Transverse colon (tissue), 3 donors: ENCODE results near the gene COX7A2.

Experiments
- POLR2A ChIP-seq: fragments of 450-650 bp; IDR thresholded peaks from one replicate; pipeline ENCODE4 v1.6.1; 2016; ENCODE audit warnings: antibody characterized with exemption, mild to moderate bottlenecking, moderate library complexity
- TF ChIP-seq, protein P1 (sequence below), 5 experiments: fragments of 200-600 bp in 3 of 5; fragments of 450-650 bp in 2 of 5; sonication (generic) in 3 of 5; IDR thresholded peaks; 1 replicate in 2 of 5; 2 replicates in 3 of 5; pipeline ENCODE4 v1.5.1; 2016 to 2017; ENCODE audit warnings: antibody characterized with exemption in 5 of 5, inconsistent platforms in 3 of 5, mild to moderate bottlenecking in 2 of 5, moderate library complexity in 1 of 5

GRCh38 chr6:75209184-75209723 is 34.3 kb downstream of the COX7A2 start:
- TF ChIP-seq, protein P1, sequence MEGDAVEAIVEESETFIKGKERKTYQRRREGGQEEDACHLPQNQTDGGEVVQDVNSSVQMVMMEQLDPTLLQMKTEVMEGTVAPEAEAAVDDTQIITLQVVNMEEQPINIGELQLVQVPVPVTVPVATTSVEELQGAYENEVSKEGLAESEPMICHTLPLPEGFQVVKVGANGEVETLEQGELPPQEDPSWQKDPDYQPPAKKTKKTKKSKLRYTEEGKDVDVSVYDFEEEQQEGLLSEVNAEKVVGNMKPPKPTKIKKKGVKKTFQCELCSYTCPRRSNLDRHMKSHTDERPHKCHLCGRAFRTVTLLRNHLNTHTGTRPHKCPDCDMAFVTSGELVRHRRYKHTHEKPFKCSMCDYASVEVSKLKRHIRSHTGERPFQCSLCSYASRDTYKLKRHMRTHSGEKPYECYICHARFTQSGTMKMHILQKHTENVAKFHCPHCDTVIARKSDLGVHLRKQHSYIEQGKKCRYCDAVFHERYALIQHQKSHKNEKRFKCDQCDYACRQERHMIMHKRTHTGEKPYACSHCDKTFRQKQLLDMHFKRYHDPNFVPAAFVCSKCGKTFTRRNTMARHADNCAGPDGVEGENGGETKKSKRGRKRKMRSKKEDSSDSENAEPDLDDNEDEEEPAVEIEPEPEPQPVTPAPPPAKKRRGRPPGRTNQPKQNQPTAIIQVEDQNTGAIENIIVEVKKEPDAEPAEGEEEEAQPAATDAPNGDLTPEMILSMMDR (IDR thresholded peaks at IDR 0.05), result no peak
- no peak for TF ChIP-seq POLR2A
